Right kidney (tissue), 9 donors: ENCODE measurements around the gene MATK.
A peak's percentile ranks its signal among the peaks of the same experiment; 100 is the strongest.

ENCODE experiments used
- DNase-seq: peaks from one replicate; pipeline ENCODE4 v3.0.0-alpha.2; 2016
- long read RNA-seq, 8 donors: transcript quantifications; one replicate each; lab custom pipeline, GENCODE V29; 2026

Gene MATK, protein sequence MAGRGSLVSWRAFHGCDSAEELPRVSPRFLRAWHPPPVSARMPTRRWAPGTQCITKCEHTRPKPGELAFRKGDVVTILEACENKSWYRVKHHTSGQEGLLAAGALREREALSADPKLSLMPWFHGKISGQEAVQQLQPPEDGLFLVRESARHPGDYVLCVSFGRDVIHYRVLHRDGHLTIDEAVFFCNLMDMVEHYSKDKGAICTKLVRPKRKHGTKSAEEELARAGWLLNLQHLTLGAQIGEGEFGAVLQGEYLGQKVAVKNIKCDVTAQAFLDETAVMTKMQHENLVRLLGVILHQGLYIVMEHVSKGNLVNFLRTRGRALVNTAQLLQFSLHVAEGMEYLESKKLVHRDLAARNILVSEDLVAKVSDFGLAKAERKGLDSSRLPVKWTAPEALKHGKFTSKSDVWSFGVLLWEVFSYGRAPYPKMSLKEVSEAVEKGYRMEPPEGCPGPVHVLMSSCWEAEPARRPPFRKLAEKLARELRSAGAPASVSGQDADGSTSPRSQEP
- long read RNA-seq, donor 1: 0 reads
- long read RNA-seq, donor 2: 0 reads
- long read RNA-seq, donor 3: 0 reads
- long read RNA-seq, donor 4, partial matches to known transcripts: 0 of 1 reads
- long read RNA-seq, donor 4, other reads (novel, unspliced or antisense): 0 of 1 reads
- long read RNA-seq, donor 5: 0 reads
- long read RNA-seq, donor 6: 0 reads
- long read RNA-seq, donor 7: 0 reads
- long read RNA-seq, donor 8: 0 reads

DNA sequence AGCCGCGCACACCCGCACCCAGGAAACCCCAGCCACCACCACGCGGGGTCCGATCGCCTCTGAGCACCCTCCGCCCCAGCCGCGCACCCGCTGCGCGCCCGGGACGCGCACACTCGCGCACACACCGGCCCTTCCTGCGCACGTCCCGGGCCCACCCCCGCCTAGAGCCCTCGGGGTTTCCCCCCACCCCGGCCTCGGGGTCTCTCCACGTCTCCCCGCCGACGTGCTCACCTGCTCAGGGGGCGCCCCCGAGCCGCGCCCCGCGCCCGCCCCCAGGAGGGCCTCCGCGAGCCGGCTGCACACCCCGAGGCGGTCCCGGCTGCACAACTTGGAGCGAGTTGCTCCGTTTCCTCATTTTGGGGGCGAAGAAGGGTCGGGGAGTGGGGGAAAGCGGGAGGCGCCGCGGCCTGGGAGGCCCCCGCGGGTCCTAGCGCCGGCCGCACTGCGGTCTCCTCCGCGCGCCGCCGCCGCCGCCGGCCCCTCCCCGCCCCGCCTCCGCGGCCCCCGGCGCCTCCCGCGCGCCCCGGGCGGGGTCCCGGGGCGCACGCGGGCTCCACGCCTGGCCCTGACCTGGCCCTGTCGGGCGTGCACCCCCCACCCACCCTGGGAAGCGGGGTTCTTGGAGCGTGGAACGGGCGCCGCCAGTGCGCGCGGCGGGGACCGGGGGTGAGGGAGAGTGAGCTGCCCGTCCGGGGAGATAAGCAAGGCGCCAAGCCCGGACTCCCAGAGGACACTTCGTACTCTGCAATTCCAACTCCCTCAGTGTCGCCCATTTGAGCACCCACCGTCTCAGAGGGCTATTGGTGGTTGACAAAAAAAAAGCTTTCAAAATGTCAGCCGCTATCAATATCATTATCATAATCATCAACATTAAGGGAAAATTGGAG is at the start of gene MATK:
TSS of gene MATK (minus strand) at position 444 of the 887 bp plus-strand sequence. CDS start 1,246 bp downstream, outside the sequence.
- no peak for DNase-seq

DNA sequence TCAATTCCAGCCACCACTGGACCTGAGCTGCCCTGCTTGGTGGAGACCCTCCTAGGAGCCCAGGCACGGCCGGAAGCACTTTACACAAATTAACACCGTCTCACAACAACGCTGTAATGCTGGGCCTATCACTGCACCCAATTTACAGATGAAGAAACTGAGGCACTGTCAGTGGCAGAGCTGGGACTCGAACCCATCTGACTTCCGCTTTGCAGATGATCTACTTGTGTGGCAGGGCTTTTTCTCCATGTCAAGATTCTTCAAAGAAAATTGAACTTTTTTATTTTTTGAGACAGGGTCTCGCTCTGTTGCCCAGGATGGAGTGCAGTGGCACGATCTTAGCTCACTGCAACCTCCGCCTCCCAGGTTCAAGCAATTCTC is 48.9 kb upstream of the MATK start:
- no peak for DNase-seq

DNA sequence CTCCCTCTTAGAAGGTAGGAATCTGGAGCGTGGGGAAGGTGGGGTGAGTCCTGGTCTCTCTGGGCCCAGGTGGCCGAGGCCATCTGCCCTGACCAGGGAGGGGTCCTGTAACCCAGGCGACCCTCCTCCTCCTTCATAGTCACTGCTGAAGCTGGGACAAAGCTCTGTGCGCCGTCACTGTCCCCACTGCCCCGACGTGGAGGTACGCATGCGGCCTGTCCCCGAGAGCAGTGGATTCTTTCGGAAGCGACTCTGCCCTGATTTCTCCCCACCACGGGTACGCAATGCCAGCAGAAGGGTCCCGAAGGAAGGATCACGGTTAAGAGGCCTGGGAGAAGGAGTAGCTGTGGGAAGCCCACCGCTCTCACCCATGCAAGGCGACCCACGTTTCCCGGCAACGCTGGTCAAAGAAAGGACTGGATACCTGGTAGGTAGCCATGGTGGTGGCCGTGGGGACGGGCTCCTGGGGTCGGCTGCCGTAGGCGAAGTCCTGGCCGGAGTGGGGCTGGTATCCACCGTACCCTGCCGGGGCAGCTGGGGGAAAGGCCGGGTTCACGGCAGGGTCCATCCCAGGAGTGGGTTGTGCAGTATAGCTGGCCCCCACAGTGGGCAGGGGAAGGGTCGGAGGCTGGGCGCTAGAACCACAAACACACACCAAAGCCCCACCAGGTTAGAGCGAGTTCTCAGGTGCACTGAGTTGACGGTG is 48.3 kb upstream of the MATK start:
- DNase-seq: no peak

DNA sequence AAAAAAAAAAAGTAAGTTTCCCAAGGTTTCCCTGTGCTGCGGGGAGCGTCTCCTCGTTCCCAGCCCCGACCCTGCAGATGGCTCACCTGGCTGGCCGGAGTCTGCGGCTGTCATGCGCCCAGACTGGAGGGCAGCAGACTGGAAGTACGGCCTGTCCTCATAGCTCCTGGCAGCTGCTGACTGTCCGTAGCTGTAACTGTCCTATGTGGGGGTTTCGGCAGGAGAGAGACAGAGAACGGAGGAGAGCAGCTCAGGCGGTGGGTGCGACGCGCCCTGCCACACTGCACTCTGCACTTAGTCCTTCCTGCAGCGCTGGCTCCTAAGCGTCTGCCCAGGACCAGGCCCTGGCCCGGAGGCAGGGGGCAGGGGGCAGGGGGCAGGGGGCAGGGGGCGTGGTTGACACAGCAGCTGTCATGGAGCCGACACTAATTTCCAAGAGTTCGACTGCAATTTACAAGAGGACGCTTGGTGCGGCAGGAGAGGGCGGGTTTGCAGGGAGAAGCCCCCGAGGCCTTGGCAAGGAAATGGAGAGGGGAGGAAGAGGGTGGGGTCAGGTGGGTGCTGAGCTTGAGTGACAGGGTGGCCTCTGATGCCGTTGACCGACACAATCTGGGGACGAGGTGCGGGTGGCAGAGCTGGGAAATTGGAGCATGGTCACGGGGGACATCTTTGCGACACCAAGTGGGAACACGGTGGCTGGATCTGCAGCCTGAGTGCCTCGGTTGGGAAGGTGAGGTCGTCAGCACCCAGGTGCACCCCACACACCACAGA is 47.6 kb upstream of the MATK start:
- no peak for DNase-seq

DNA sequence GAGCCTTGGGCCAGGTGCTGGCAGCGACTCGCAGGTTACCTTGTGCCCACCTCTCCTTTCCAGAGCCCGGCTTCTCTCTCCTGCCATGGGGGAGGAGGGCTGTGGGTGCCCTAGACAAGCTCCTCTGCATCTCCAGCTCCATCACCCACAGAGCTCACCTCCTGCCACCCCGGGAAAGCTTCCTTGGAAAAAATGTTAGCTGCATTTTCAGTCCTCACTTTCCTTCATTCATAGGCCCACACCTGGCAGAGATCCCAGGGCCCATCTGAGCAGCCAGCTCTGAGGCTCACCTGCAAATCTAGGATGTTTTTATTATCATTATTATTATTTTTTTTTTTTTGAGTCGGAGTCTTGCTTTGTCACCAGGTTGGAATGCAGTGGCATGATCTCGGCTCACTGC is 45.8 kb upstream of the MATK start:
- DNase-seq: no peak

DNA sequence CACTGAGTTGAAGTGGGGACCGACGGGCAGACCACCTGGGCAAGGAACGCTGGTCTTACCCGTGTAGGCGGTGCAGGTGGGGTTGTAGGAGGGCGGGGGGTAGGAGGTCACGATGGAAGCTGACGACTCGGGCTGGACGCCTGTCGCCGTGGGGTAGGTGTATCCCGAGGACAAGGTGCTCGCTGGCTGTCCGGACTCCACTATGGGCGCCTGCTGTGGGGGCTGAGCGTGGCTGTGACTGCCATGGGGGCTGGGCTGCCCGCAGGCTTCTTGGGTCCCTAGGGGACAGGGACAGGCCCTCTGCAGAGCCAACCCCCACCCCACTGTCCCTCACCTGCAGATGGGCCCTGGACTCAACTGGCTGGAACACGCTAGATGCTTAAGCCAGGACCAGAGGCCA is 45.4 kb upstream of the MATK start:
- DNase-seq: no peak

DNA sequence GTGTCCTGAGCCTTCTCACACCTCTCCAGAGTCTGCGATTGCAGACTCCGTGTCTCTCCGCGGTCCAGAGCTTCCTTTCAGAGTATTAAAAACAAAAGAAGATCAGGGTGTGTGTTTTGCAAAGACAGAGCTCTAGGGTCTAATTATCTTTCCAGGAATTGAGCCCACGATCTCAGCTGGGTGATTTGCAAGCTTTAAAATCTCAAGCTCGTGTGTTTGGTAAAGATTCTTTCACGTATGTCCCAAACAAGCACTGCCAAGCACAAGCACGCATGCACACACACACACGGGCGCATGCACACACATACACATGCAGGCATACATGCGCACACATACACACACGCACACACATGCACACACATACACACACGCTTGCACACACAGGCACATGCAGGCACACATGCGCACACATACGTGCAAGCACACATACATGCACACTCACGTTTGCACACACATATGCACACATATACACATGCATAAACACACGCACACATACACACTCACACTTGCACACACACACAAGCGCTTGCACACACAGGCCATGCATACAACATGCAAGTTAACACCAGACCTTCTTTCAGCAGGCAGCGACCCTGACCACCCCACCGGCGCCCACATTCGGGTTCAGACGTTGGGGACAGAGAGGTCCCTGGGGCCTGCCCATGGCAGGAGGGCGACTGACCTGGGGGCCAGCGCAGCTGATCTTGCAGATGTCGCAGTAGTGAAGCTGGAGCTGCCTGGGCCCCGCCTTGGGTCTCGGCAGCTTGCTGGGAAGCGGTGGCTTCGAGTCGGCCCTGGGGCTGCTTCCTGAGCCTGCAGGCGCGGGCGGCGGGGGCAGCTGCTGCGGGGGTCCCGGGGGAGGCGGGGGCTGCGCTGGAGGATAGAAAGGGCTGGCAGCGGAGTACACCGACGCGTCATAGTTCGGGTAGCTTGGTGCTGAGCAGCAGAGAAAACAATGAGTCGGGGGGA is 44.7 kb upstream of the MATK start:
- no peak for DNase-seq

DNA sequence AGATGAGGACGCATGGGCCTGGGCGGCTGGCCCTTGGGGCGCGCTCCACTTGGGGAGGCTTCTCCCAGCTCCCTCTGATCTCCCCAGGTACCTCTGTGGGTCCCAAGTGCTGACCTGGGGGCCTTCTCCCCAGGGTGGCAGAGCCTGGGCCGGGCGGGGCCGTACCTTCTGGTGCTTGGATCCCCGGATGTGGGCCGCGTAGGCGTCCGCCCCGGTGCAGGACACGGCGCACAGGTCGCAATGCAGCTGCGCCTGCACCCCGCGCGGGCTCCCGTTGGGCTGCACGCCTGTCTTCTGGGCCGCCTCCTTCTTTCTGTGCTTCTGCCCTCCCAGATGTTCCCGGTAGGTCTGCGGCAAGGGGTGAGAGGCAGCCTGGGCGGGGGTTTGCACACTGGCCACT is 41.1 kb upstream of the MATK start:
- DNase-seq: no peak

DNA sequence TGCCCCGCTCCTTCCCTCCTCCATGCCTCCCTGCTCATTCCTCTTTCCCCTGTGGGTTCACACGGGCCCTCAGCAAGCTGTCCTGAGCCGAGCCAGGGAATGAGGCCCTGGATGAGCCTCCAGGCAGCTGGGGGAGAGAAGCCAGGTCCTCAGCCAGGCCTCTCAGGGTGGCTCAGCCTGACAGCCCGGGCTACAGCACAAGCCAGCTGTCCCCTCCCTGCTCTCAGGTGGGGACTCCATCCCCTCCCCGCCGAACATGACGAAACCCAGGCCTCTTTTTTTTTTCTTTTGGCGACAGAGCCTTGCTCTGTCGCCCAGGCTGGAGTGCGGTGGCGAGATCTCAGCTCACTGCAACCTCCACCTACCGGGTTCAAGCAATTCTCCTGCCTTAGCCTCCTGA is 40.0 kb upstream of the MATK start:
- no peak for DNase-seq

DNA sequence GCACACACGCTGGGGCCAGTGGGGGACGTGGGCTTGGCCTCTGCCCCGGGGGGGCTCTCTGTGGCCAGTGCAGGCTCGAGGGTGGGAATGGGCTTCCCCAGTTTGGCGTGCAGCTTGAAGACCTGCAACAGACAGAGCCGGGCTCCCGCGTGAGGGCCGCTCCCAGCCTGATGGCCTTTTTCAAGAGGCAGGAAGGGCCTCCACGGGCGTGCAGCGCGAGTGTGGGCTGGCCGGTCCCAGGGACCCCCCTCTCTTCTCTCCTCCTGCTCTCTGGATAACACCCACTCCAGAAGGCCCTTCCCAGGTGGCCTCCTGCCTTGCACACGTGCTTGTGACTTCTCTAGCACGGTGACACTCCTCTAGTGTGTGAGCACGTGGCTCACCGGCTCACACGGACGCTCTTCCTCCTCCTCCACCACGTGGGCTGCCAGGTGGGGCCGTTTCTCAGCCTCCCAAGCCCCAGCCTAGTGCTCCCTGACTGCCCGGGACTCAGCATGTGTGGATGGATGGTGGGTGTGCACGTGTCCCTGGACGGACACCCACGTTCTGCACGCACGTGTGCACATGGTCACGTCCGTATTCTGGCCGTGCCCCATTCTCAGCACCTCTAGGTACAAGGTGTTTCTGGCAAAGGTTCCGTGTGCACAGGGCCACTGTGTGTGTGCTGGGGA is 39.2 kb upstream of the MATK start:
- no peak for DNase-seq

DNA sequence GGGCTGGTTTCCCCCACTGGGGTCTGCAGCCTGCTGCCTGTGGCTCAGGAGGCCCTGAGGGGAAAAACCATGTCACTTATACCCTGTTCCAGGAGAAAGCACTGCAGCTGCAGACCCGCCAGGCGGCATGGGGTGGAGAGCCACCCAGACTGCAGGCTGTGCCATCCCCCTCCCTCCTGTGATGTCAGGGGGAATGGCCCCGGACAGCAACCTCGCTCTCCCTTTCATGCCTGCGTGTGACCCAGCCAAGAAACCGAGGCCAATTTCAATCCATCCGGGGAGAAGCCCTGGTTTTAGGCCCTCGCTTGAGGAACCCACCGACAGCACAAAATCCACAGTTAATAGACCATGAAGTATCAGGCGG is 37.2 kb upstream of the MATK start:
- no peak for DNase-seq

DNA sequence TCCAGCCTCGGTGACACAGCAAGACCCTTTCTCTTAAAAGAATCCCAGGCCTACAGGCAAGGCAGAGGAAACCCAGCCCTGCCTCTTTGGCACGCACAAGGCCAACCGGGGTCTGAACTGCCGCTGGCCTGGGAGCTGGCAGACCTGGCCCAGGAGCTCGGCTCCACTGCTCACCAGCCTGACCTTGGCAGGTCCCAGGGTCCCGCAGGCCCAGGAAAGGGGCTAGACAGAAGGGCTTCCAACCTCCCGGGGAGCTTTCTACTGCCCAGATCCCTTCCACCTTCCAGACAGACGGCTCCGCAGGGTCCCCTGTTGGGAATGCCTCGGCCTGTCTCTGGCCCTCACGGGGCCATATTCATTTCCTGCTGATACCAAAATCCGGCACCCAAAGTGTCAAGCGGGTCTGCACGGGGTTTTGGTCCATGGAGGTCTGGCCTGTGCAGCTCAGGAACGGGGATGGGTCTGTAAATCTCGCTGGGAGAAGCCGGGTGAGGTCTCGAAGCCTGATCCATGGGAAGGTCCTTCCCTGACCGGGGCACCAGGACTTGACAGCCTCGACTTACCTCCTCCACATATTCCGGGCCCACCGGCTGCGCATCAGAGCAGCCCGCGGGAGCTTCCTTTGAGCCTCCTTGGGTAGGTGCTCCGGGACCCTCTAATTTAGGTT is 36.6 kb upstream of the MATK start:
- DNase-seq: no peak

DNA sequence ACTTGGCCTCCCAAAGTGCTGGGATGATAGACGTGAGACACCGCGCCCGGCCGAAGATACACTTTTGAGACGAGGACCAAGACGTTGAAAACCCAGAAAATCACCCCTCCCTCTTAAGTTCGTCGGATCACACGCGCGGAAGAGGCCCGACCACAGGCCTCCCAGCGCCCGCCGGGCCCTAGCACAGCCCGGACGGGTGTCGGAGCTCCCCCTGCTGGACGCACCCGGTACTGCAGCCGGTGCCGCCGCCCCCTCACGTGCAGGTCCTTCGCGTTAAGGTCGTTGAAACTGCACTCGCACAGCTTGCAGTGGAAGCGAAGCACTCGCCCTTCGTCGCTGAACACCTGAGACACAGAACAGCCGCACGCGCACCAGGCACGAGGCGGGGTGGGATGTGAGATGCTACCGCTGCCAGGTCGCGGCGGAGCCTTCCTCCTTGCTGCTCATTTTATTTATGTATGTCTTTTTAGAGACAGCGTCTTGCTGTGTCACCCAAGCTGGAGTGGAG is 35.7 kb upstream of the MATK start:
- peak; percentile 62 for DNase-seq

DNA sequence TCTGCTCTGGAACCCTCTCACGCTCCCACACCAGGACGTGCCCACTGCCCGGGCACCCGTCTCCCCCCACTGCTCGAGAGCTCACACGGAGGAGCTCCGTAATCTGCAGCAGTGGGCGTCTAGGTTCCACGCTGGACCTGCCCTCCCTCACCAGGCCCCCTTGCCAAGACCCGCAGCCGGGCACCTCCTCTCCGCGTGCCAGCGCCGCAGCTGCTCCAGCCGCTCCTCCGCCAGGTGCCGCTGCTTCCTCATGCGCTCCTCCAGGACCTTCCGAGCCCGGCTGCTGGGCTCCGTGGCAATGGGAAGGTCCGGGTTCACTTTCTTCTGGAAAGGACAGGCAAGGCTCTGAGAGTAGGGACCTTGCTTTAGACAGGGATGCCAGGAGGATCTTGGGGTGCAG is 35.0 kb upstream of the MATK start:
- no peak for DNase-seq

DNA sequence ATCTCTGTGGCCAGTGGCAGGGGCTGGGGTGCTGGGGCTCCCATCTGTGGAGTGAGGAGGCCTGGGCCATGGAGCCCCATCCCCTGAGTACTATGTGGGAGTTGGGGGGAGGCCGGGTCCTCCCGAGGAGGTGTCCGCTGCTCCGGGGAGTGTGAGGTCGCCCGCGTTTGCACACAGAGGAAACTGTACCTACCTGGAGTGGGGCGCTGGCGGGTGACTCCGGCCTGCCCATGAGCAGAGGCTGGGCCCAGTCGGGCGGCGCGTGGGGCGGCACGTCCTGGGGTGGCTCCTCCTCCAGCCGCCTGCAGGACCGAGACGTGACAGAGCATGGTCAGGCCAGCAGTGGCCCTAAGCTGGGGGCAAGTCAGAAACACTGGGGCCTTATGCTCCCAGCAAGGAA is 33.8 kb upstream of the MATK start:
- DNase-seq: no peak

DNA sequence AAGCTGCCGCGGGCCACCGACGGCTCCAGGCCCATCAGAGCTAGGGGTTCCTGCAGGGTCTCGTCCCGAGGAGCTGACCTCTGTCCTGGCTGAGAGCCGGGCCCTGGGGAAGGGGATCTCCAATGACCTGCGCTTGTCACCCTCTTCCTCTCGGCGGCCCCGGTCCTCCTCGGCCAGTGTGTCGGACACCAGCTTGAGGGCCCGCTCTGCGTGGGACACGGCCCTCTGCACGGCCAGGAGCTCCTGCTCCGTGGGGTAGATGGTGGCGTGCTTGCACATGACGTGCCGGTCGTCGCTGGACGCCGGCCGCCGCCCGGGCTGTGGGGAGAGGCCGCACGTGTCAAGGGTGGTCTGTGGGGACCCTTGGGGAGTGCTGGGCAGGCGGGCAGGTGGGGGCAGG is 32.7 kb upstream of the MATK start:
- no peak for DNase-seq

DNA sequence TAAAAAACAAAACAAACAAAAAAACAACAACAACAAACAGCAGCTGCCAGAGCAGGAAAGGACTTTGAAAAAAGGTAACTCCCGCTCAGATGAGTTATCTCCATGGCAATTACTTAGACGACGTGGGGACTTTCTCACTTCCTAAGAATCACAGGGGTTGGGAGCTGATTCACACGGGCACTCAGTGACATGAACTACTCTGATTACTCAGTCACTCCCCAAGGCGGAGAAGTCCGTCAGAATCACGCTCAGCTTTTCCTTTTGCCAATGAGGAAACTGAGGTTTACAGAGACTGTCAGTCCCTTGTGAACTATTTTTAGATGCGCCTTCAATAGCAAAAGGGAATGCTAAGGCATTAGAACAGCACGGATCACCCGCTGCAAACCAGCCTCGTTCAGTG is 32.3 kb upstream of the MATK start:
- no peak for DNase-seq

DNA sequence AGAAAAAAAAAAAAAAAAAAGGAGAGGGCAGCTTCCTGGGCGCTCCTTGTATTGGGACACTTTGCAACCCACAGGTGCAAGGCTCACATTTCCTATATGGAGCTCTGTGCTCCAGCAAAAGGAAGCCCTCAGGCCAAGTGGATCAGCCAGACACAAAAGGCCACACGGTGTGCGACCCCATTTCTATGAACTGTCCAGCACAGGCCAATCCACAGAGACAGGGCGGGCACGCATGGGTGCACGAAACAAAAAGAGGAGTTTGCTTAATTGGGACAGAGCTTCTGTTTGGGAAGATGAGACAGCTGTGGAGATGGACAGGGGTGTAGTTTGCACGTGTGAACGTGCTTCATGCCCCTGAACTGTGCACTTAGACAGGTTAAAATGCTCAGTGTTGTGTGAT is 31.6 kb upstream of the MATK start:
- no peak for DNase-seq
